ENCODE data around the gene GALNS. TPM values are rescaled to one million over a fixed set of nuclear protein-coding genes. Genes with fewer than 3 reads are reported as not detected.

The GALNS gene
- polyA plus RNA-seq, 2 of the 4 experiments (the other 2 are of a cell fraction) = 7.0 to 31.2 TPM

DNA sequence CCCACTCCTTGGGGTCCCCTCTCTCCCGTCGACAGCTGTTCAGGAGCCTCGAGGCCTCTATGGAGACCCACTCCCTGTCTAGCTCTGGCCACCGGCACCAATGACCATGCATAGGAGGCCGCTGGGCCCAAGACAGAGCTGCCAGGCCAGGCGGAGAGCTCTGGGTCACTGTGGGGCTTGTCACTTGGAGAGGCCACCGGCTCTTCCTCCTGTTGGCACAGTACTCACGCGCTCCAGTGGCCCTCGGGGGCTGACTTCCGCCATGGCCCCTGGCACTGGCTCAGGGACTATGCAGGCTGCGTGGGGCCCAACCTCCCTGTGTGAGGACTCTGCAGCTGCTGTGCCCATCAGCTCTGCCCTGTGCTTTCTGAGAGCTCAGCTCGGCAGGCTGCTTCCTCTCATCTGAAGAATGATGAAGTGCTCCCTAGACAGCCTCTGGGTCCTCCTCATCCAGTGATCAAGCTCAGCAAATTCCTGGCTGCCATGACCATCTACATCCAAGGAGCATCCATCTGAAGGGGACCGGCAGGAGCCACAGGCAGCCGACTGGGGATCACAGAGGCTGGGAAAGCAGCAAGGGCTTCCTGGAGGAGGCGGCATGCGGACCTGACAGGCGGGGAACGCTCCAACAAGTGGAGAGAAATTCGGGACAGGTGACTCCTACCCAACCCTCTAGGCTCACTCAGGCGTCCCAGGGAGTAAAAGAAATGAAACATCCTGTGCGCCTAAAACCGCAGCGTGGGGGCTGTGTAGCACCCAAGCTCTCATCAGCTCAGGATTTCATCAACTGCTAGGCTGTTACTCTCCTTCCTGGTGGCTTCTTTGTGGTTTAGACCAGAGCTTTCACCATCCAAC, 16.8 kb downstream of the GALNS start:
- ChIA-PET CTCF (interaction anchor here (0.7 to 2.3 kb wide), 6 partner anchors 8 to 102 kb away, joined by 3 to 8 read pairs (median 4); partner anchors contain the start of genes GALNS and TRAPPC2L), POLR2A (no interaction called here)
- FAIRE-seq (no peak), ATAC-seq (no peak), DNase-seq (ENCODE audit: low read depth in 1 of 2, low spot score in 1 of 2) (no peak)
- Histone ChIP-seq H3K4me3 (no peak overlapping the region), H3K9me3 (no peaks in the 10 kb centered on the region), H3K27ac (no peak overlapping the region), H3K4me1 (no peaks in the 10 kb centered on the region), H3K4me2 (no peak overlapping the region)
- TF ChIP-seq ZFP36 (IDR thresholded peaks at IDR 0.05; ENCODE audit: borderline replicate concordance, partially characterized antibody) (peak; percentile 78), BHLHE40 (IDR thresholded peaks at IDR 0.05; ENCODE audit: low read depth, low read length) (no peak)
- 93% methylated on average over 20 of the region's 24 CpGs for WGBS (ENCODE audit: missing lambda C conversion rate)

DNA sequence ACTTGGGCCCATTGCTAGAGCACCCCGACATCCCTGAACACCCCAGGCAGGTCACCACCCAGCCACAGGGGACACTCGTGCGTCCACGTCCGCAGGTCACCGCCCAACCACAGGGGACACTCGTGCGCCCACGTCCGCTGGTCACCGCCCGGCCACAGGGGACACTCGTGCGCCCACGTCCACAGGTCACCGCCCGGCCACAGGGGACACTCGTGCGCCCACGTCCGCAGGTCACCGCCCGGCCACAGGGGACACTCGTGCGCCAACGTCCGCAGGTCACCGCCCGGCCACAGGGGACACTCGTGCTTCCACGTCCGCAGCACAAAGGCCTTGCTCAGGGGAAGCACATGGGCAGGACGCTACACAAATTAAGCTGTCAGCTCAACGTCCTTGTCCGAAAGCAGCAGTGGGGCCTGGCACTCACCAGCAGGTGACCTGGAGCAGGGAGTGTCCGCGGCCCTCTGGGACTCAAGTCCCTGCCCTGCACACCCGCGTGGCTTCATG, 17.7 kb downstream of the GALNS start:
- ChIA-PET CTCF (interaction anchor here (0.7 to 2.3 kb wide), 4 partner anchors 9 to 23 kb away, joined by 3 to 8 read pairs (median 6); partner anchors contain the start of genes GALNS and TRAPPC2L), POLR2A (no interaction called here)
- Histone ChIP-seq H3K4me3 (no peak overlapping the region), H3K9me3 (no peaks in the 10 kb centered on the region), H3K4me2 (no peak overlapping the region), H3K27ac (no peak overlapping the region), H3K4me1 (no peaks in the 10 kb centered on the region)
- TF ChIP-seq SREBF2 (IDR thresholded peaks at IDR 0.05) = no peak
- no peak for TF ChIP-seq KDM1A (IDR thresholded peaks at IDR 0.05; ENCODE audit: low read depth)
- no peak for TF ChIP-seq EP300 (IDR thresholded peaks at IDR 0.05)
- TF ChIP-seq CHD4 (IDR thresholded peaks at IDR 0.05; ENCODE audit: borderline replicate concordance) = no peak
- no peak for TF ChIP-seq ZSCAN20 (CRISPR knock-in tag; IDR thresholded peaks at IDR 0.05)
- TF ChIP-seq MAFK (IDR thresholded peaks at IDR 0.05; ENCODE audit: partially characterized antibody) = no peak
- no peak for TF ChIP-seq HEYL (CRISPR knock-in tag; IDR thresholded peaks at IDR 0.05)
- TF ChIP-seq HOXA7 (CRISPR knock-in tag; IDR thresholded peaks at IDR 0.05) = no peak
- TF ChIP-seq CHD2 (IDR thresholded peaks at IDR 0.05; ENCODE audit: low read length, partially characterized antibody) = no peak
- TF ChIP-seq RNF2 (IDR thresholded peaks at IDR 0.05; ENCODE audit: borderline replicate concordance, low read depth) = no peak
- TF ChIP-seq TFCP2L1 (CRISPR knock-in tag; IDR thresholded peaks at IDR 0.05) = no peak
- TF ChIP-seq, protein P1, sequence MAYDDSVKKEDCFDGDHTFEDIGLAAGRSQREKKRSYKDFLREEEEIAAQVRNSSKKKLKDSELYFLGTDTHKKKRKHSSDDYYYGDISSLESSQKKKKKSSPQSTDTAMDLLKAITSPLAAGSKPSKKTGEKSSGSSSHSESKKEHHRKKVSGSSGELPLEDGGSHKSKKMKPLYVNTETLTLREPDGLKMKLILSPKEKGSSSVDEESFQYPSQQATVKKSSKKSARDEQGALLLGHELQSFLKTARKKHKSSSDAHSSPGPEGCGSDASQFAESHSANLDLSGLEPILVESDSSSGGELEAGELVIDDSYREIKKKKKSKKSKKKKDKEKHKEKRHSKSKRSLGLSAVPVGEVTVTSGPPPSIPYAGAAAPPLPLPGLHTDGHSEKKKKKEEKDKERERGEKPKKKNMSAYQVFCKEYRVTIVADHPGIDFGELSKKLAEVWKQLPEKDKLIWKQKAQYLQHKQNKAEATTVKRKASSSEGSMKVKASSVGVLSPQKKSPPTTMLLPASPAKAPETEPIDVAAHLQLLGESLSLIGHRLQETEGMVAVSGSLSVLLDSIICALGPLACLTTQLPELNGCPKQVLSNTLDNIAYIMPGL (CRISPR knock-in tag; IDR thresholded peaks at IDR 0.05; ENCODE audit: borderline replicate concordance) = no peak
- TF ChIP-seq GATA3 (IDR thresholded peaks at IDR 0.05; ENCODE audit: borderline replicate concordance) = no peak
- no peak for TF ChIP-seq JUN (IDR thresholded peaks at IDR 0.05)
- no peak for TF ChIP-seq FOSL2 (IDR thresholded peaks at IDR 0.05)
- no peak for TF ChIP-seq FOSL2 (CRISPR knock-in tag; IDR thresholded peaks at IDR 0.05)
- no peak for TF ChIP-seq HDAC2 (IDR thresholded peaks at IDR 0.05)
- no peak for TF ChIP-seq CEBPB (IDR thresholded peaks at IDR 0.05)
- no peak for TF ChIP-seq PHF8 (IDR thresholded peaks at IDR 0.05; ENCODE audit: borderline replicate concordance, low read depth)
- no peak for TF ChIP-seq EHF (CRISPR knock-in tag; IDR thresholded peaks at IDR 0.05)
- TF ChIP-seq MAZ (IDR thresholded peaks at IDR 0.05; ENCODE audit: borderline replicate concordance, low read depth, low read length) = no peak
- 0 out of 6 replicates have a peak, but pooled peaks of 1 of the 2 experiments have one; percentile 5 for ATAC-seq
- no peak for FAIRE-seq
- peak in 1 of 2 experiments; percentile 58 for DNase-seq (ENCODE audit: low read depth in 1 of 2, low spot score in 1 of 2)
- WGBS (ENCODE audit: missing lambda C conversion rate) = 97% methylated on average over 28 of the region's 39 CpGs

- no peak for FAIRE-seq
- ChIA-PET POLR2A (no interaction called here), CTCF (interaction anchor here (1.4 to 2.3 kb wide), 2 partner anchors 13 to 19 kb away, joined by 4 to 8 read pairs; partner anchors contain the start of genes GALNS and TRAPPC2L)
- no peaks in the 10 kb centered on the region for H3K4me1 ChIP-seq
- H3K27ac ChIP-seq = no peak overlapping the region
- H3K9me3 ChIP-seq = no peaks in the 10 kb centered on the region
- no peak overlapping the region for H3K4me3 ChIP-seq
- H3K4me2 ChIP-seq = no peak overlapping the region
- no peak for ATAC-seq
- DNase-seq (ENCODE audit: low read depth in 1 of 2, low spot score in 1 of 2) = no peak
- no peak for TF ChIP-seq FOSL2 (IDR thresholded peaks at IDR 0.05)
- no peak for TF ChIP-seq FOSL2 (CRISPR knock-in tag; IDR thresholded peaks at IDR 0.05)
- WGBS (ENCODE audit: missing lambda C conversion rate) = 92% methylated on average over 18 of the region's 19 CpGs
Observed at GRCh38 chr16:88838566-88838965, 18.2 kb downstream of the GALNS start.
